Stimulated activated CD8-positive, alpha-beta memory T cell treated with anti-CD3 and anti-CD28 coated beads, Interleukin-2, amount 100 ng/mL, for 48 hours (primary cell): ENCODE data around the gene TIMM8B.
"Not testable (repeated sequence)": the region's sequence is repeated elsewhere in the genome, so short reads cannot be mapped to it uniquely, and the experiment has no call there.

ENCODE experiments used
- DNase-seq, 2 donors: peaks; one replicate each; pipeline ENCODE4 v3.0.0-alpha.2; 2020; ENCODE audit warnings: low read depth in 2 of 2

The TIMM8B gene

GRCh38 chr11:112082729-112083128, 3.8 kb downstream of the TIMM8B start:
- peak in 1 of 2 donors; percentile 9 for DNase-seq

GRCh38 chr11:112073941-112074811, 12.4 kb downstream of the TIMM8B start, which contains the start of the genes NKAPD1 and PIH1D2:
NKAPD1 (plus strand) TSS chr11:112074299; CDS start chr11:112075575, 1,276 bp downstream.
PIH1D2 (minus strand) TSS chr11:112074017; CDS start chr11:112073174, 843 bp downstream.
- DNase-seq: peak; percentile 55 to 68

- no peak for DNase-seq
These were observed 23.6 kb downstream of the TIMM8B start for GRCh38 chr11:112062923-112063322.

GRCh38 chr11:112058103-112058502, 28.5 kb downstream of the TIMM8B start:
- DNase-seq: no peak

GRCh38 chr11:112057170-112057569, 29.4 kb downstream of the TIMM8B start:
- DNase-seq: no peak

- no peak for DNase-seq
These were observed 34.8 kb downstream of the TIMM8B start for GRCh38 chr11:112051768-112052167.

GRCh38 chr11:112050721-112051120, 35.8 kb downstream of the TIMM8B start:
- DNase-seq: no peak

- DNase-seq: no peak
These were observed 36.8 kb downstream of the TIMM8B start for GRCh38 chr11:112049777-112050176.

GRCh38 chr11:112048256-112048655, 38.3 kb downstream of the TIMM8B start:
- DNase-seq: not testable (repeated sequence)

- not testable (repeated sequence) for DNase-seq
These were observed 39.9 kb downstream of the TIMM8B start for GRCh38 chr11:112046647-112047046.

GRCh38 chr11:112044961-112045360, 41.6 kb downstream of the TIMM8B start:
- no peak for DNase-seq

GRCh38 chr11:112042961-112043304, 43.6 kb downstream of the TIMM8B start:
- DNase-seq: no peak

GRCh38 chr11:112042161-112042960, 44.2 kb downstream of the TIMM8B start:
- DNase-seq: no peak

- DNase-seq: no peak
These were observed 49.0 kb downstream of the TIMM8B start for GRCh38 chr11:112037527-112037926.
